ENCODE data around the gene OTUB2.

- TF ChIP-seq CTCF (IDR thresholded peaks at IDR 0.05) (no peak), REST (IDR thresholded peaks at IDR 0.05; ENCODE audit: insufficient read depth in 1 of 2, low read depth in 2 of 2, low read length in 1 of 2) (no peak), POLR2AphosphoS5 (IDR thresholded peaks at IDR 0.05; ENCODE audit: low read depth, low read length) (no peak)
Measured at GRCh38 chr14:94088516-94088915, 62.4 kb downstream of the OTUB2 start.
